Astrocyte (in vitro differentiated cells and primary cell): ENCODE data around the gene SMC1B.

Experiments
- CTCF ChIP-seq: IDR thresholded peaks from 2 replicates; pipeline ENCODE4 v1.5.1; 2011; ENCODE audit warnings: low read depth, mild to moderate bottlenecking, inconsistent platforms, low read length, moderate library complexity; ENCODE audit not compliant: insufficient read depth
- EZH2 ChIP-seq: IDR thresholded peaks from 2 replicates; pipeline ENCODE4 v1.6.1; 2012; ENCODE audit warnings: mild to moderate bottlenecking, low read length, inconsistent platforms; ENCODE audit not compliant: insufficient read depth

- TF ChIP-seq CTCF (no peak), EZH2 (no peak)
Observed at GRCh38 chr22:45338795-45339194, 74.6 kb downstream of the SMC1B start.
